Fibroblast of mammary gland (primary cell): ENCODE data around the gene SLC29A2.

Source experiments
- DNase-seq: peaks from one replicate; pipeline ENCODE4 v3.0.0-alpha.2; 2010; ENCODE audit warnings: low read depth
- H3K4me3 ChIP-seq: 2 replicates; pipeline ENCODE4 v1.5.1; 2011; ENCODE audit warnings: low read depth, mild to moderate bottlenecking, low read length, moderate library complexity; ENCODE audit not compliant: control insufficient read depth
- TF ChIP-seq, protein P1 (sequence below): conservative IDR thresholded peaks from 2 replicates; pipeline ENCODE4 v1.5.1; 2011; ENCODE audit warnings: low read depth, low read length, inconsistent platforms; ENCODE audit not compliant: control insufficient read depth, insufficient read depth

The SLC29A2 gene

DNA sequence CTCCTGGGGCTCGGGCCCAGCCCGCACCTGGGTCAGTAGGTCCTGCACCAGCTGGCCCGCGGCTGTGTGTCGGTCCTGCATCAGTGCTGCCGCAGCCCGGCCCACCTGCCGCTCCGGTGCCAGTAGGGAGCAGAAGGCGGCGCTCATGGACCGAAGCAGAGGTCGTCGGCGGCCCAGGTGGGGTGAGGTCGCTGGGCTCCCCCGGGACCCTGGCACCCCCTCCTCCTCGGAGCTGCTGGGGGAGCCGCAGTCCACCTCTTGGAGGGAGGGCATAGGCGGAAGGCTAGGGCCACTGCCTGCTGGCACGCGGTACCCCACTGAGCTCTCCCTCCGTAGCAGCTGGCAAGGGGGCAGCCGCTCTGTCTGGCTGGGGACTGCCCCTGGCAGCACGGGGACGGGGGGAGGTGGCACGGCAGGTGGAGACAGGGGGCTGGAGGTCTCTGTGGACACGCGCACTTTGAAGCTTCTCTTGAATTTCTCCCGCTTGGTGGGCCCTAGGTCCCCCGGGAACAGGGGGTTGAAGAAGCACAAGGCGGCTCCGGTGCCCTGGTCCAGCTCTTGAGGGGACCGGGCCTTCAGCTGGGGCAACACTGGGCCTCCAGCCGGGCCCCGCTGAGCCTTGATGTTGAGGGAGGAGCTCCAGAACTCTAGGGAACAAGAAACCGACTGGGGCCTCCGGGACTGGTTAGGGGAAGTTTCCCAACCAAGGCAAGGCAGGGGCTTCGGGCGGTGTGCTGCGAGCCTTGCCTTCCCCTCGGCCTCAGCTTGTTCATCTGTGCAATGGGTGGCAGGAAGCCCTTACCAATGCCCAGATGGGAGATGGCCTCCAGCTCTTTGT lies 36.7 kb downstream of the SLC29A2 start:
- TF ChIP-seq, protein P1, sequence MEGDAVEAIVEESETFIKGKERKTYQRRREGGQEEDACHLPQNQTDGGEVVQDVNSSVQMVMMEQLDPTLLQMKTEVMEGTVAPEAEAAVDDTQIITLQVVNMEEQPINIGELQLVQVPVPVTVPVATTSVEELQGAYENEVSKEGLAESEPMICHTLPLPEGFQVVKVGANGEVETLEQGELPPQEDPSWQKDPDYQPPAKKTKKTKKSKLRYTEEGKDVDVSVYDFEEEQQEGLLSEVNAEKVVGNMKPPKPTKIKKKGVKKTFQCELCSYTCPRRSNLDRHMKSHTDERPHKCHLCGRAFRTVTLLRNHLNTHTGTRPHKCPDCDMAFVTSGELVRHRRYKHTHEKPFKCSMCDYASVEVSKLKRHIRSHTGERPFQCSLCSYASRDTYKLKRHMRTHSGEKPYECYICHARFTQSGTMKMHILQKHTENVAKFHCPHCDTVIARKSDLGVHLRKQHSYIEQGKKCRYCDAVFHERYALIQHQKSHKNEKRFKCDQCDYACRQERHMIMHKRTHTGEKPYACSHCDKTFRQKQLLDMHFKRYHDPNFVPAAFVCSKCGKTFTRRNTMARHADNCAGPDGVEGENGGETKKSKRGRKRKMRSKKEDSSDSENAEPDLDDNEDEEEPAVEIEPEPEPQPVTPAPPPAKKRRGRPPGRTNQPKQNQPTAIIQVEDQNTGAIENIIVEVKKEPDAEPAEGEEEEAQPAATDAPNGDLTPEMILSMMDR, result no peak
- DNase-seq, result no peak
- peak overlapping the region; percentile 87 for H3K4me3 ChIP-seq

- no peak for DNase-seq
- peak overlapping the region; percentile 6 for H3K4me3 ChIP-seq
- TF ChIP-seq, protein P1, result no peak
These were observed 37.5 kb downstream of the SLC29A2 start for GRCh38 chr11:66333896-66334604.

DNA sequence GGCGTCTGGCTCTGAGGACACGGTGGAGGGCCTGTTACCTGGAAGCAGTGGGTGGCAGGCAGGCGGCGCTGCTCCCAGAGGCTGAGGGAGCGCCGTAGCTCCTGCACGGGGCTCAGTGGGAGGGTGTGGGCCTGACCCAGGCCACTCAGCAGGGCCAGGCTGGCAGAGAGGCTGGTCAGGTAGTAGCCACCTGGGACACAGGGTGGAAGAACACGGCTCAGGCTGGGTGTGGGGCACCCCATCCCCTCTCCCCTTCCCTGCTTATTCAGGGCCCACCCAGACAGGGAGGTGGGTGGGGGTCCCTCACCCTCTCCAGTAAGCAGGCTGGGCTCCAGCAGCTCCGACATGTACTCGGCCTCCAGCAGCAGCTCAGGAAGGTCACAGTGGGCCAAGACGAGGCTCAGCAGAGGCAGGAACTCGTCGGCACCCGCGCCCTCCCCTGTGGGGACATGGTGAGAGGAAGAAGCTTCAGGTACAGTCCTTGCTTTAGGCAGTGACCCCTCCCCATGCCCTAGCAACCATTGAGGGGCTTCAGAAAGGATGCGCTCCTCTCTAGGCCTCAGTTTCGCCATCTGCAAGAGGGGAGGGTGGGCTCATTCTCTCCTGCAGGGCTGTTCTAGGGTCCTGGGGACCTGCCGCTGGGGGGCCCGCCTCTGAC lies 38.2 kb downstream of the SLC29A2 start:
- DNase-seq, result no peak
- TF ChIP-seq, protein P1, result no peak
- H3K4me3 ChIP-seq, result no peak overlapping the region

GRCh38 chr11:66332371-66333219 lies 39.0 kb downstream of the SLC29A2 start:
- H3K4me3 ChIP-seq, result no peak overlapping the region
- no peak for DNase-seq
- TF ChIP-seq, protein P1, result no peak

GRCh38 chr11:66331542-66332370 lies 39.8 kb downstream of the SLC29A2 start:
- no peak overlapping the region for H3K4me3 ChIP-seq
- DNase-seq, result no peak
- TF ChIP-seq, protein P1, result no peak

- TF ChIP-seq, protein P1, result no peak
- no peak for DNase-seq
These were observed 40.6 kb downstream of the SLC29A2 start for GRCh38 chr11:66330931-66331330.

More at GRCh38 chr11:66330931-66331330, 40.6 kb downstream of the SLC29A2 start:
- H3K4me3 ChIP-seq, result no peak overlapping the region
